Measurements from ENCODE around the gene MFNG. TPM values are rescaled to one million over a fixed set of nuclear protein-coding genes. Genes with fewer than 3 reads are reported as not detected.

MFNG gene
- total RNA-seq, 1 experiment from 2014 or later = 3.3 TPM

DNA sequence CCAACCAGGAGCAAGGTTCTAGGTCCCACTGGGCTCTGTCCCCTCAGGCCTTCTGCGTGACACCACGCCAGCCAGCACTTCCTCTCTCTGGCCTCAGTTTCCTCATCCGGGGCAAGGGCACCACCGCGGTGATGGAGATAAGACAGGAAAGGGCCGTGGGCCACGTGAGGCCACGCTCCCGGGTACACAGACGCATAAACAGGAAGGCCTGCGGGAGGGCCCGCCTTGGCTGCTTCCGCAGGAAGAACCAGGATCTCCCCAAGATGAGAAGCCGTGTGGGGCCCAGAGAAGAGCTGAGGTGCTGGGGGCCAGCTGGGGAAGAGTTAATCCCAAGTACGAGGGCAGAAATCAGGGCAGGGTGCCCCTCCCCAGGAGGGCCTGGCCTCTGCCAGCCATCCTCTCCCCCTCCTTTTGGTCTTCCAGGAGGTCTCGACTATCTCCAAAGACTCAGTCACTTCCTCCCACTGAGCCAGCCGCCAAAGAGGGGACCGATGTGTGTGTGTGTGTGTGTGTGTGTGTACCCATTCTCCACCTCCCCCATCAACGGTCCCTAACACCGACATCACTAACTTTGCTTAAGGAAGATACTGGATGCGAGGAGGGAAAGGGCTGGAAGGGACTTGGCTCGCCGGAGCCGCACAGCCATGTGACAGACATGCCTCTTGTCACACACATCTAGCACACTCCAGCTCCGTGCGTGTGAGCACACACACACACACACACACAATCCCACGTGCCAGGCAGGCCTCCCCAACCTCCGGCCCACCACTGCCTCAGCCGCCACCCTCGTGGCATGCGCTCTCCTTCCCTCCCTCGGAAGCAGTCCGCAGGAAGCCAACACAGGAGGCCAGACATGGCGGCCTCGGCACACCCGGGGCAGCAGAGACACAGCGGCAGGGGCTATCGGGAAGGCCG lies 1.4 kb downstream of the MFNG start:
- H3K18ac ChIP-seq (ENCODE audit: insufficient read length, low read depth, low read length) = no peak overlapping the region
- no peaks in the 10 kb centered on the region for H3K27me3 ChIP-seq (ENCODE audit: insufficient read depth, low read length)
- no peak overlapping the region for H3T11ph ChIP-seq (ENCODE audit: low read length)
- Mint-ChIP-seq H3K4me3 (peak overlapping the region in 1 of 2 experiments; percentile 22; a peak in 1 of 5 replicates), H3K27me3 (ENCODE audit: low read depth) (peaks cover 21% of the 10 kb centered on the region), H3K9me3 (no peaks in the 10 kb centered on the region), H3K36me3 (ENCODE audit: insufficient read depth in 1 of 3, low read depth in 3 of 3) (peaks cover 0 to 3% (median 0%) of the 10 kb centered on the region in 3 experiments; a peak in 1 of 7 replicates), H3K4me1 (peaks cover 30 to 59% of the 10 kb centered on the region in 2 experiments), H3K27ac (no peak overlapping the region)
- H3K79me2 ChIP-seq (ENCODE audit: insufficient read depth, low read length) = no peaks in the 10 kb centered on the region
- peaks cover 20% of the 10 kb centered on the region; the same call in 1 of the 2 replicates for H3K4me1 ChIP-seq (ENCODE audit: insufficient read depth, low read length)
- no peak overlapping the region for H2BK20ac ChIP-seq (ENCODE audit: low read depth, low read length, poor library complexity, severe bottlenecking)
- no peak overlapping the region for H2BK12ac ChIP-seq (ENCODE audit: insufficient read length, low read depth, low read length)
- no peaks in the 10 kb centered on the region for H4K20me1 ChIP-seq (ENCODE audit: control insufficient read depth, insufficient read depth, insufficient read length)
- no peak overlapping the region for H4K91ac ChIP-seq (ENCODE audit: insufficient read length, low read depth, low read length)
- H3K56ac ChIP-seq (ENCODE audit: insufficient read length, low read depth, low read length) = no peak overlapping the region
- 0 out of 2 replicates have a peak overlapping the region, but pooled peaks have one; percentile 50 for H3K14ac ChIP-seq (ENCODE audit: insufficient read depth, low read length)
- H3K79me1 ChIP-seq (ENCODE audit: insufficient read depth, low read depth, low read length, poor library complexity, severe bottlenecking) = no peaks in the 10 kb centered on the region
- H3K9ac ChIP-seq (ENCODE audit: extremely low read depth, insufficient read length, low read length) = no peak overlapping the region
- no peak overlapping the region for H3K27ac ChIP-seq (ENCODE audit: insufficient read length, low read depth, low read length)
- DNase-seq = no peak
- peaks cover 4% of the 10 kb centered on the region for H3K23me2 ChIP-seq (ENCODE audit: insufficient read length, low read depth, low read length, poor library complexity, severe bottlenecking)
- no peak overlapping the region for H2BK120ac ChIP-seq (ENCODE audit: low read depth, low read length, poor library complexity, severe bottlenecking)
- no peak overlapping the region for H2AFZ ChIP-seq (ENCODE audit: low read length)
- no peak overlapping the region for H3K4me2 ChIP-seq (ENCODE audit: insufficient read depth, insufficient read length, low read length)
- no peak overlapping the region for H2BK5ac ChIP-seq (ENCODE audit: insufficient read length, low read length)
- no peak overlapping the region for H2BK15ac ChIP-seq (ENCODE audit: low read depth, low read length)
- H3K23ac ChIP-seq (ENCODE audit: insufficient read length, low read depth, low read length) = no peak overlapping the region
- no peak overlapping the region for H3K4ac ChIP-seq (ENCODE audit: low read depth, low read length)
- H2AK5ac ChIP-seq (ENCODE audit: insufficient read length, low read length) = no peak overlapping the region
- no peak overlapping the region for H4K8ac ChIP-seq (replicated peaks; ENCODE audit: insufficient read length, low read depth, low read length)
- no peaks in the 10 kb centered on the region for H3K9me3 ChIP-seq (ENCODE audit: control insufficient read depth, low read depth, low read length)
- no peak overlapping the region for H4K5ac ChIP-seq (ENCODE audit: insufficient read length, low read depth, low read length)
- no CpG with 5 or more reads among the region's 39 CpGs for WGBS (ENCODE audit: extremely low coverage, insufficient read length, low lambda C conversion rate)
- TF ChIP-seq, protein P1, sequence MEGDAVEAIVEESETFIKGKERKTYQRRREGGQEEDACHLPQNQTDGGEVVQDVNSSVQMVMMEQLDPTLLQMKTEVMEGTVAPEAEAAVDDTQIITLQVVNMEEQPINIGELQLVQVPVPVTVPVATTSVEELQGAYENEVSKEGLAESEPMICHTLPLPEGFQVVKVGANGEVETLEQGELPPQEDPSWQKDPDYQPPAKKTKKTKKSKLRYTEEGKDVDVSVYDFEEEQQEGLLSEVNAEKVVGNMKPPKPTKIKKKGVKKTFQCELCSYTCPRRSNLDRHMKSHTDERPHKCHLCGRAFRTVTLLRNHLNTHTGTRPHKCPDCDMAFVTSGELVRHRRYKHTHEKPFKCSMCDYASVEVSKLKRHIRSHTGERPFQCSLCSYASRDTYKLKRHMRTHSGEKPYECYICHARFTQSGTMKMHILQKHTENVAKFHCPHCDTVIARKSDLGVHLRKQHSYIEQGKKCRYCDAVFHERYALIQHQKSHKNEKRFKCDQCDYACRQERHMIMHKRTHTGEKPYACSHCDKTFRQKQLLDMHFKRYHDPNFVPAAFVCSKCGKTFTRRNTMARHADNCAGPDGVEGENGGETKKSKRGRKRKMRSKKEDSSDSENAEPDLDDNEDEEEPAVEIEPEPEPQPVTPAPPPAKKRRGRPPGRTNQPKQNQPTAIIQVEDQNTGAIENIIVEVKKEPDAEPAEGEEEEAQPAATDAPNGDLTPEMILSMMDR (conservative IDR thresholded peaks at IDR 0.05) = no peak

All from H9 (cell line).